ENCODE data around the gene POLR1A. TPM values are rescaled to one million over a fixed set of nuclear protein-coding genes. Genes with fewer than 3 reads are reported as not detected.

Gene POLR1A
- total and polyA plus RNA-seq, 7 donors = 6.1 to 41.6 (median 27.0) TPM

- intact Hi-C loops (cut with DNase I) = no loop called here
- no peak overlapping the region for H3K4me3 ChIP-seq
- peak overlapping the region; percentile 75 for H3K27ac ChIP-seq
- H3K36me3 ChIP-seq (ENCODE audit: insufficient read depth in 1 of 2, low read depth in 1 of 2) = peaks cover 4 to 25% of the 10 kb centered on the region in 2 donors
- TF ChIP-seq, protein P1, sequence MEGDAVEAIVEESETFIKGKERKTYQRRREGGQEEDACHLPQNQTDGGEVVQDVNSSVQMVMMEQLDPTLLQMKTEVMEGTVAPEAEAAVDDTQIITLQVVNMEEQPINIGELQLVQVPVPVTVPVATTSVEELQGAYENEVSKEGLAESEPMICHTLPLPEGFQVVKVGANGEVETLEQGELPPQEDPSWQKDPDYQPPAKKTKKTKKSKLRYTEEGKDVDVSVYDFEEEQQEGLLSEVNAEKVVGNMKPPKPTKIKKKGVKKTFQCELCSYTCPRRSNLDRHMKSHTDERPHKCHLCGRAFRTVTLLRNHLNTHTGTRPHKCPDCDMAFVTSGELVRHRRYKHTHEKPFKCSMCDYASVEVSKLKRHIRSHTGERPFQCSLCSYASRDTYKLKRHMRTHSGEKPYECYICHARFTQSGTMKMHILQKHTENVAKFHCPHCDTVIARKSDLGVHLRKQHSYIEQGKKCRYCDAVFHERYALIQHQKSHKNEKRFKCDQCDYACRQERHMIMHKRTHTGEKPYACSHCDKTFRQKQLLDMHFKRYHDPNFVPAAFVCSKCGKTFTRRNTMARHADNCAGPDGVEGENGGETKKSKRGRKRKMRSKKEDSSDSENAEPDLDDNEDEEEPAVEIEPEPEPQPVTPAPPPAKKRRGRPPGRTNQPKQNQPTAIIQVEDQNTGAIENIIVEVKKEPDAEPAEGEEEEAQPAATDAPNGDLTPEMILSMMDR (IDR thresholded peaks at IDR 0.05) = no peak
- H3K4me1 ChIP-seq = peaks cover 33% of the 10 kb centered on the region
- DNase-seq = peak in 1 of 2 donors; percentile 38
- WGBS, 3 donors = 79 to 89% (median 85%) methylated on average over 12 of the region's 12 CpGs
- H3K27me3 ChIP-seq (ENCODE audit: insufficient read depth in 3 of 3, low read length in 2 of 3) = no peaks in the 10 kb centered on the region
- no peaks in the 10 kb centered on the region for H3K9me3 ChIP-seq
- peak in 1 of 4 donors; percentile 5 for ATAC-seq
Measured at GRCh38 chr2:86021396-86022378, 84.0 kb downstream of the POLR1A start.

DNA sequence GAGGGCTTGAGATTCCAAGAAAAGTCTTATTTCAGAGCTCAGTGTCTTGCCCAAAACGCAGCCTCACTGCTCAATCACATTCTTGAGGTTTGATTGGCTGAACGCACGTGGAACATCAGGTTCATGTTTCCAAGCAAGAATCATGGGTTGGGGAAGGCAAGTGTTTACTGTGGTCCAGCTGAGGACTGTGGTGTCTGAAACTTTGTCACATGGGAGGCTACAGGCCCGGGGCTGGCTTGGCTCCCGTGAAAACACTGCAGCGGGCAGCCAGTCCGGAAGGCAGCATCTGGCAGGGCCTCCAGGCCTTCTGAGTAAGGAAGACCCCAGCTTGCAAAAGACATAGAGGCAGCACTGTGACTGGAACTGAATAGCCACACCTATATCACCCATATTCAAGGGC lies 84.7 kb downstream of the POLR1A start:
- H3K4me1 ChIP-seq = peaks cover 35% of the 10 kb centered on the region
- DNase-seq = peak; percentile 68 to 80
- H3K36me3 ChIP-seq (ENCODE audit: insufficient read depth in 1 of 2, low read depth in 1 of 2) = peaks cover 4 to 18% of the 10 kb centered on the region in 2 donors
- WGBS, 3 donors = 7 to 20% (median 8%) methylated on average over 7 of the region's 7 CpGs
- TF ChIP-seq, protein P1 (IDR thresholded peaks at IDR 0.05) = no peak
- no peaks in the 10 kb centered on the region for H3K9me3 ChIP-seq
- no peak overlapping the region for H3K4me3 ChIP-seq
- H3K27ac ChIP-seq = peak overlapping the region; percentile 75
- ATAC-seq = peak; percentile 46 to 71 (median 63)
- no peaks in the 10 kb centered on the region for H3K27me3 ChIP-seq (ENCODE audit: insufficient read depth in 3 of 3, low read length in 2 of 3)
- intact Hi-C loops (cut with DNase I) = no loop called here

GRCh38 chr2:86019121-86019520 lies 86.6 kb downstream of the POLR1A start:
- TF ChIP-seq, protein P1 (IDR thresholded peaks at IDR 0.05) = no peak
- H3K27me3 ChIP-seq (ENCODE audit: insufficient read depth in 3 of 3, low read length in 2 of 3) = no peaks in the 10 kb centered on the region
- WGBS, 3 donors = 74 to 97% (median 79%) methylated on average over 5 of the region's 5 CpGs
- H3K27ac ChIP-seq = no peak overlapping the region
- H3K9me3 ChIP-seq = no peaks in the 10 kb centered on the region
- intact Hi-C loops (cut with DNase I) = no loop called here
- DNase-seq (peak in 1 of 2 donors; percentile 35), ATAC-seq (no peak)
- peaks cover 0 to 2% of the 10 kb centered on the region in 2 donors for H3K36me3 ChIP-seq (ENCODE audit: insufficient read depth in 1 of 2, low read depth in 1 of 2)
- H3K4me1 ChIP-seq = peaks cover 35% of the 10 kb centered on the region
- H3K4me3 ChIP-seq = no peak overlapping the region

DNA sequence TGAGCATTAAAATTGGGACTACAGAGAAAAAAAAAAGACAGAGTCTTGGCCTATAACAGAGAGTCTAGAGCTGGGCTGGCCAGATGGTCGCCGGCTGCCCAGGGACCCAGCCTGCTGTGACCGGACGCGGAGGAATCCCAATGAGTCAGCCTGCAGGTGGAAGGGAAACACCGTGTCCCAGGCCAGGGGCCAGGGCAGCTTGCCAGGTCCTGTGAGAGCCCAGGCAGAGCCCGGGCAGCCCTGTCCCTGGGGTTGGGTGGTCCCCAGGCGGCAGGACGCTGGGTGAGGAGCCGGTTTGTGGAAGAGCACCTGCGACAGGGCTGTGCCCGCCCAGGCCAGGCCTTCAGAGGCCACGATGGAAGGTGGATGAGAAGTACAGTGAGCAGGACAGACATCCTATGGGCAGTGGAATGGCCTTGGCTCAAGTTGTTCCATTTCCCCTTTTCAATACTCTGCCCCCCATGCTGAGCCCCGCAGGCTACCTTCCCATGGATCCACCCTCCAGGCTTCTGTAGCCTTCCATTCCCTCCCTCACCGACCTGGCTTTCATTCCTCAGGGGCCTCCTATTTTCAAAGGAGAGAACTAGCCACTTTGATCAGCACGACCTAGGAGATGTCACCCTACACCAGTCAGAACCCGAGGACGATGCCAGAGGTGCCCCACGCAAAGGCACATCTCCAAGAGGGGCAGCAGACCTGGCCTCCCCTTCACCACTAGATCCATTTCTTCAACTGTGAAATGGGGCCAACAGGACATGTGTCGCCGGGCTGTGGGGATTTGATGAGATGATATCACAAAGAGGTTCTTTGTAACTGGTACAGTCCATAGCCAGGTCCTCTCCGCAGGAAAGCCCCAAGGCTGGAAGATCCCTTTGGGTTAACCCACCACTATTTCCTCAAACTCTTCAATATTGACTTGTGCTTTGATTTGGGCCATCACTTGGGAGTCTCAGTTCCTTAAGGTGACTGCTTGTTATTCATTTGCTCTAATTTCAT lies 87.5 kb downstream of the POLR1A start:
- Histone ChIP-seq H3K4me3 (no peak overlapping the region), H3K36me3 (ENCODE audit: insufficient read depth in 1 of 2, low read depth in 1 of 2) (no peaks in the 10 kb centered on the region), H3K9me3 (no peaks in the 10 kb centered on the region), H3K4me1 (peaks cover 35% of the 10 kb centered on the region), H3K27me3 (ENCODE audit: insufficient read depth in 3 of 3, low read length in 2 of 3) (no peaks in the 10 kb centered on the region), H3K27ac (peak overlapping the region; percentile 18)
- TF ChIP-seq, protein P1 (IDR thresholded peaks at IDR 0.05) = no peak
- peak; percentile 82 to 93 for DNase-seq
- ATAC-seq = peak; percentile 84 to 91 (median 88)
- intact Hi-C loops (cut with DNase I) = no loop called here
- WGBS, 3 donors = 35 to 46% (median 38%) methylated on average over 19 to 22 of the region's 22 CpGs

Data from psoas muscle (tissue), 8 donors.